ENCODE results near the gene ZBTB45.
"Not testable (repeated sequence)": the region's sequence is repeated elsewhere in the genome, so short reads cannot be mapped to it uniquely, and the experiment has no call there.

The ZBTB45 gene

DNA sequence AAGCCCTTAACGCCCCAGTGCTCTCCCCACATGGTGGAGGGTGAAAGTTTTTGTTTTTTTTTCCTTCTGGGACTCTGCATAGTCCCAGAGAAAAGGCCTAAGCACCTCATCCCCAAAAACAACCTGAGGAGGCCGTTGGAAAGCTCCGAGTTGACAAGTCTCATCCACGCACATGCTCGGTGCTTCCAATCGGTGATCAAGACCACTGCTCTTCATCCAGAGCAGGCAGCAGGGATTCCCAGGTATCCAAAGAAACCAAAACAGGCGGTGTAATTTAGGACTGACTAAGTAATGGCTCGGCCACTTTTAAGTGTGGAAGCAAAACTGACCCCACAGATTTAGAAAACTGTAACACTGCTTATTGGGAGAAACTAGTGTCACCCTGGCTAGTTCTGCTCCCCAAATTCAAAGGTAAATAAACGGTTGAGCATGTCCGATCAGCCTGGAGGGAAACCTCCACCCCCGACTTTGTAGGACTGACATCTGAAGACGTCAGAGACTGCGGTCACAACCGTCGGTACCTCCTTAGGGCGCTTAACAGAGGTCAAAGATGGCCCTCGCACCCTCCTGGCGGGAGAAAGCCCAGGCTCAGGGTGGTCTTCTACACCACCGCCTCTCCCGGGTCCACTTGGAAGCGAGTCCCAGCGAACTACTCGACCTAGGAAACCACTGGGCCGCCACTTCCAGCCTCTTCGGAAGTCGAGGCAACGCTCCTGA lies 44.5 kb downstream of the ZBTB45 start:
- DNase-seq (ENCODE audit: low read depth in 2 of 2): no peak

DNA sequence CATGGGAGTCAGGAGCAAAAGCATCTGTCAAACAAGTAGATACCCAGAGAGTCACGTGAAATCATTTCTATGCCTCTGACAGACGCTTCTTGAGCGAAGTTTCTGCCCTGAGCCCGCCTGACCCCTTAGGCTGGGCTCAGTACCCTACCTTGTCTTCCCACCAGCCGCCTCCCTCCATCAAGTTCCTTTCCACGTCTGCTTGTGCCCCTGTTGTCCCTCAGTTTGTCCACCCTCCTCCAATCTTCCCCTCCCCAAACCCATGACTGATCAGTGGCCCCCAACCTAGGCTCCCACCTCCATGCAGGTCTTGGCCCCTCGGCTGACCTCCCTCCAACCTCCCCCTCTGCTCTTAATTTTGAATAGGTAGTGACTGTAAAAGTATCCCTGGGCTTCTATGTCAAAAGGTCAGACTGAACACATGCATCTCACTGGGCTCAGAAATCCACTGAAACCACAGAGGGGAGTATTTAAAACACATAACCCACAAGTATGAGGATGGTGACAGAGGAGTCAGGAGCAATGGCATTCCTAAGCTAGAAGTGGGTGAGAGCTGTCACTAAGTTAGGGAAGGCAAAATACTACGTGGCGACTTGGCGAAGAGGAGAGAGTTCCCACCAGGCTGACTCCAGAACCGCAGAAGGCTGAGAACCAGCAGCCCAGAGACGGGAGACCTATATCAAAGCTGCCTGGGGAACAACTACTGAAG lies 45.2 kb downstream of the ZBTB45 start:
- no peak for DNase-seq (ENCODE audit: low read depth in 2 of 2)

DNA sequence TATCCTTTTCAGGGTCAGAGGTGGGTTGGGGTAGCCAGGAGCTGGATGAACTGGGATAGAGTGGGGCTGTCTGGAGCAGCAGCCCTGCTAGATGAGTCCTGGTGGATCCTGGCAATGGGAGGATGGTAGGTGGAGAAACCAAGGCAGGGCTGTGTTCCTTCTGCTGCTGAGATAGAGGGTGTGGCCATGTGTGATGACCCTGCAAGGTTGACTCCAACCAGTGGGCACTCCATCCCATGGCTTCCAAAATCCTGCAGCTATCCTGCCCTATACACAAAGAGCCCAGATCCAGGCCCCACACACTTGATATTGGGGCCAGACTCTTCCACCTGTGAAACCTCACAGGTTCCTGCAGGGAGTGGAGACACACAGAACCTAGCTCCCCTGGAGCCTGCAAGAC lies 45.8 kb downstream of the ZBTB45 start:
- no peak for DNase-seq (ENCODE audit: low read depth in 2 of 2)

DNA sequence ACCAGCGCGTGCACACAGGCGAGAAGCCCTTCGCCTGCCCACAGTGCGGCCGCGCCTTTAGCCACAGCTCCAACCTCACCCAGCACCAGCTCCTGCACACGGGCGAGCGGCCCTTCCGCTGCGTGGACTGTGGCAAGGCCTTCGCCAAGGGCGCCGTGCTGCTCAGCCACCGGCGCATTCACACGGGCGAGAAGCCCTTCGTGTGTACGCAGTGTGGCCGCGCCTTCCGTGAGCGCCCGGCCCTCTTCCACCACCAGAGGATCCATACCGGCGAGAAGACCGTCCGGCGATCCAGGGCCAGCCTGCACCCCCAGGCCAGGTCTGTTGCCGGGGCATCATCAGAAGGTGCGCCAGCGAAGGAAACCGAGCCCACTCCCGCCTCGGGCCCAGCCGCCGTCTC lies 47.9 kb downstream of the ZBTB45 start:
- DNase-seq (ENCODE audit: low read depth in 2 of 2): no peak

DNA sequence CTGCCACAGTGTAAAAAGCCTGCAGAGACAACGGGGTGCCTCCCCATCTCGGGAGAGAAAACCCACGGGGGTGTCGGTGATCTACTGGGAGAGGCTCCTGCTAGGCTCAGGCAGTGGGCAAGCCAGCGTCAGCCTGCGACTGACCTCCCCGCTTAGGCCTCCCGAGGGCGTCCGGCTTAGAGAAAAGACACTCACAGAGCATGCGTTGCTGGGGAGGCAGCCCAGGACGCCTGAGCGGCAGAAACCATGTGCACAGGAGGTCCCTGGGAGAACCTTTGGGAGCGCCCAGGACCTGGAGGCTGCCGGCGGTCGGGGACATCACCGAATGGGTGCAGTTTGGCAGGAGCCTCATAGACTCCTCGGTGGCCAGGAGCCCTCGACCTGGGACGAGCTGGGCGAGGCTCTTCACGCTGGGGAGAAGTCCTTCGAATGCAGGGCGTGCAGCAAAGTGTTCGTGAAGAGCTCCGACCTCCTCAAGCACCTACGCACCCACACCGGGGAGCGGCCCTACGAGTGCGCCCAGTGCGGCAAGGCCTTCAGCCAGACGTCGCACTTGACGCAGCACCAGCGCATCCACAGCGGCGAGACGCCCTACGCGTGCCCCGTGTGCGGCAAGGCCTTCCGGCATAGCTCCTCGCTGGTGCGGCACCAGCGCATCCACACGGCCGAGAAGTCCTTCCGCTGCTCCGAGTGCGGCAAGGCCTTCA lies 48.6 kb downstream of the ZBTB45 start:
- DNase-seq (ENCODE audit: low read depth in 2 of 2): not testable (repeated sequence)

GRCh38 chr19:58469241-58470013 lies 50.2 kb downstream of the ZBTB45 start:
- no peak for DNase-seq (ENCODE audit: low read depth in 2 of 2)

- no peak for DNase-seq (ENCODE audit: low read depth in 2 of 2)
Measured at GRCh38 chr19:58468216-58468839, 51.3 kb downstream of the ZBTB45 start.

GRCh38 chr19:58466760-58467589 lies 52.6 kb downstream of the ZBTB45 start, which contains the start of gene ZNF324:
TSS of gene ZNF324 (plus strand) at chr19:58467080. CDS start at chr19:58469186, 2,106 bp downstream.
- DNase-seq (ENCODE audit: low read depth in 2 of 2): peak; percentile 95

DNA sequence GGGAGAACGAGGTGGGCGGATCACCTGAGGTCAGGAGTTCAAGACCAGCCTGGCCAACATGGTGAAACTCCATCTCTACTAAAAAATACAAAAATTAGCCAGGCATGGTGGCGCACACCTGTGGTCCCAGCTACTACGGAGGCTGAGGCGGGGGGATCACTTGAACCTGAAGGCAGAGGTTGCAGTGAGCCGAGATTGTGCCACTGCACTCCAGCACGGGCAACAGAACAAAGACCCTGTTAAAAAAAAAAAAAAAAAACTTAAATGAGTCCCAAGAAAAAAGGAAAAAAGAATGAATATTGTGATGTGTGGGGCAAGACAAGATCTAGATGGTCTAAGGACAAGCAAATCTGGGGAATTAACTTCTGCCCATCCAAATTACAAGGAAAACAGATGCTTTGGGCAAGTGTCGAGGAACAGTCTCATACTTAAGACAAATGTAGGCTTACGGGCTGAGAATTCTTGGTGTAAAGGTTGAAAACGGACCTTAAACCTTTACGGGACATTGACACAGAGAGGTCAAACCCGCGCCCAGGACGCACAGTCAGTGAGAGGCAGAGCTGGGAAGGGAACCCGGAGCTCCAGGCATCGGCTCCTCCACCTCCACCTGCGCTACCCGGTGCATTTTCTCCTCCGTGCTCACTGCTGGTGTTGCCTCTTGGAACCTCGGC lies 53.4 kb downstream of the ZBTB45 start:
- no peak for DNase-seq (ENCODE audit: low read depth in 2 of 2)

Measured in stimulated activated CD8-positive, alpha-beta memory T cell treated with anti-CD3 and anti-CD28 coated beads, Interleukin-7, amount 100 ng/mL, for 1 hour (primary cell).